Amniotic epithelial cell (primary cell): ENCODE results near the gene SNRNP200.

Source experiments
- DNase-seq: peaks from one replicate; pipeline ENCODE4 v3.0.0-alpha.2; 2010; ENCODE audit warnings: low read depth

The SNRNP200 gene

GRCh38 chr2:96251721-96252292, 53.5 kb downstream of the SNRNP200 start:
- peak; percentile 95 for DNase-seq

DNA sequence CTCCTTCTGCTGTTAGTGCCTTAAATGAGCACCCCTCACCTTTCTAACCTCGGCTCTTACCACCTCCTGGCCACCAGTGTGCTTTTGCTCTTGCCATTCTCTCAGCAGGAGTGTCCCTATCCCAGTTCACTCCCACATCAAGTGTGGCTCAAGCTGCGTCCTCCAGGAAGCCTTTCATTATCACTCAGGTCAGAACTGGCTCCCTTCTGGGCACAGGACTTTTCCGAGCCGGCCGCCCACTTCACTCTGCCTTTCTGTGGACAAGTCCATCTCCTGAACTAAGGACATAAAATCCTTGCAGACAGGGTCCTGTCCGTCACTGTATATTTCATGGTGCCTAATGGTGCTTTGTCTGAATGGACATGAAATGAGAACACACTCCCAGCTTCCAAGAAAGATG, 55.2 kb downstream of the SNRNP200 start:
- no peak for DNase-seq

- no peak for DNase-seq
Observed at GRCh38 chr2:96249654-96250053, 55.7 kb downstream of the SNRNP200 start.

- DNase-seq = no peak
Observed at GRCh38 chr2:96248624-96249023, 56.7 kb downstream of the SNRNP200 start.

DNA sequence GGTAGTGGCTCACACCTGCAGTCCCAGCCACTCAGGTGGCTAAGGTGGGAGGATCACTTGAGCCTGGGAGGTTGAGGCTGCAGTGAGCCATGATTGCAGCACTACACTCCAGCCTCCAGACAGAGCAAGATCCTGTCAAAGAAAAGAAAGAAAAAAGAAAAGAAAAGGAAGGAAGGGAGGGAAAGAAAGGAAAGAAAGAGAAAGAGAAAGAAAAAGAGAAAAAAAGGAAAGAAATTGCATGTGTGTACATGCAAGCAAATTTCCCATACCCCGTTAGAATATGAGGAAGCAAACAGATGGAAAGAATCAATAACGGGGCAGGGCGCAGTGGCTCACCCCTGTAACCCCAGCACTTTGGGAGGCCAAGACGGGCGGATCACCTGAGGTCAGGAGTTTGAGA, 57.5 kb downstream of the SNRNP200 start:
- DNase-seq = no peak

DNA sequence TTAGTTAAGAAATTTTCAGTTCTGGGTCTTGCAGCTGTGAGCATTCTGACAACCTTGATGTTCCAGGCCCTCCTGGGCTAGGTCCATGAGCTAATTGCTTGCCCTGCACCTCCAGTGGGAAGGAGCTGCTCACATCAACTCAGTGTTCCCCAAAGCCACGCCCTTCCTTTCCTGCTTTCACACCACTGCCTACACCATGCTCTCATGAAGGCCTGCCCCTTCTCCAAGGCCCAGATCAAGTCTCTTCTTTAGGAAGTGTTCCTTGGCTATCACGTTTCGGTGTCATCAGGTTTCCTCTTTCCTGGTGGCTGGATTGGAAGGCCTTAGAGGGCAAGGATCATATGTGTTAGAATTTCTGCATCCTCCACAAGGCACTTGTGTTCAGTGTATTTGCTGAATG, 58.3 kb downstream of the SNRNP200 start:
- no peak for DNase-seq

DNA sequence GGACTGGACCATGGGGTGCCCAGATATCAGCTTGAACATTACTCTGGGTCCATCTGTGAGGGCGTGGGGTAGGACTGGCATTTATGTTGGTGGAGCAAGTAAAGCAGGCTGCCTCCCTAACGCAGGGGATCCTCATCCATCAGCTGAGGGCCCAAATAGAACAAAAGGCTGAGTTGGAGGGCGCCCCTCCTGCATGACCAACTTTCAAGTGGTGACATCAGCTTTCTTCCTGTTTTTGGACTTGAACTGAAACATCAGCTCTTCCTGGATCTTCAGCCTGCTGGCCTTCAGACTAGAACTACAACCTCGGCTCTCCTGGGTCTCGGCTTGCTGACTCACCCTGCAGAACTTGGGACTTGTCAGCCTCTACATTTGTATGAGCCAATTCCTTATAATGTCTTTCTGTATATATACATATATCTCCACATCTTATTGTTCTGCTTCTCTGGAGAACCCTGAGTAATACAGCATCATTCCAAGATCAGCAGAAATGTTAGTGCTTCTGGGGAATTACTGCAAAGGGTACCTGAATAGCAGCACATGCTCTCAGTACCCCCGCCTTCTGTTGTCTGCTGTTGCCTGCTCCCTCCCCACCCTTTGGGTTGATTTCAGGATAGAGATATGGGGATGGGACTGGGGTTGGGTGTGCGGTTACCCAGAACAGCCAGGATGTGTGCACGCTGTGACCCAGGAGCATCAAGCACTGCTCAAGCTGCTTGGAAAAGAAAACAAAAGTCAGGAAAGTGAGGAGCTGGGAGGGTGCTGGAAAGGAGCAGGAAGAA, 59.5 kb downstream of the SNRNP200 start:
- DNase-seq = peak; percentile 29

- no peak for DNase-seq
Observed at GRCh38 chr2:96243843-96244242, 61.5 kb downstream of the SNRNP200 start.

DNA sequence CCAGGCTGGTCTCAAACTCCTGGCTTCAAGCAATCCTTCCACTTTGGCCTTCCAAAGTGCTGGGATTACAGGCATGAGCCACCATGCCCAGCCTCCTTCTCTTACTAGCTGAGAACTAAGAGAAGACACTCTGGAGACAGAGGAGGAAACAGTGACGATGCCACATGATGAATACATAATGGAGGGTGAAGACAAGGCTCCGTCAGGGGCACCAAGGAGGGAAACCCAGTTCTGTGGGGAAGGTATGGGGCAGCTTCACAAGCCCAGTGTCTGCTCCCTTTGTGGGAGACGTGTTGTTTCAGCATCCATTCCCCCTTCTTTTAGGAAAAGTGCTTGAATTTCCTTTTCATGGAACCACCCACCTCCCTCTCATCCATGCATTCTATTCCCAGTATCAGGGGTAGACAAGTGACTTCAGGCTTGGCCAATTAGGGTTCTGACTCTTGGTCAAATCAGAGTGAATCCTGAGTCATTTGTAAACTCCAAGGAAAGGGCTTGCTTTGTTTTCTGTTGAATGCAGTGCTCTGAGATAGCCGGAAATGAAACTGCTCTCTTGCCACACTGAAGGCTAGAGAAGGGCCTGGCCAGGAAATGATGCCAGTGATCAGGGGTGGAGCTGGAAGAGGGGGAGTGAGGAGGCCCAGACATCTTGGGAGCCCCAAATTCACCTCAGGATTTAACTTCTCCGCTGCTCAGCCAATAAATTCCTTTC, 63.3 kb downstream of the SNRNP200 start:
- peak; percentile 62 for DNase-seq

- no peak for DNase-seq
Observed at GRCh38 chr2:96241227-96241626, 64.1 kb downstream of the SNRNP200 start.

DNA sequence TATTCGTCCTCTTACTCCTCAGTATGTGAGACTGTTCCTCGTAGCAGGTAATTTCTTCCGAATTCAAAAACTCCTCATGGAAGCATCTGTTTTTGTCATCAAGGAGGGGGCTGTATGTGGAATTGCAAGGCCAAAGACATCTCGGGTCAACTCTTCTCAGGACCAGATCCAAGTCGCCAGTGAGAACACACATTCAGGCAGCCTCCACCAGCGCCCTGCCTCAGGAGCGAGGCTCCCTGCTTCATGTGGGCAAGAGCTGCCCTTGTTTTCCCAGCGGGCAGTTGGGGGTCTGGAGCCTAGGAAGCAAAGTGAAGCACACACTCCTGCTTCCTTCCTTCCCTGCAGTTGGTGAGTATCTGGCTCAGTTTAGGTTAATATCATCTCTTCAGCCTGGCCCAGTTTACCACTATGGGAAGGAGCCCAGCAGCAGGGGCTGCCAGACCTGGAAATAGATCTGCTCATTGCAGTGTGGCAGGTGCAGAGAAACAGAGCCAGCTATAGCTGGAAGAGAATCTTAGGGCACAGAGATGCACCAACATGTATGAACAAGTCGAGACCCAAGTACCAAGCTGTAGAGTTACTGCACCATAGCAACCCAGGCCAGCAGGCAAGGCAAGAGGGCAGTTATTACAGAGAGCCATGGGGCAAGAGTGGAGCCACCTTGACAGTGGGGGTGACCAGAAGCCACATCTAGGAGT, 64.9 kb downstream of the SNRNP200 start:
- DNase-seq = no peak

GRCh38 chr2:96239745-96240264, 65.5 kb downstream of the SNRNP200 start:
- DNase-seq = no peak

- no peak for DNase-seq
Observed at GRCh38 chr2:96239091-96239490, 66.3 kb downstream of the SNRNP200 start.

DNA sequence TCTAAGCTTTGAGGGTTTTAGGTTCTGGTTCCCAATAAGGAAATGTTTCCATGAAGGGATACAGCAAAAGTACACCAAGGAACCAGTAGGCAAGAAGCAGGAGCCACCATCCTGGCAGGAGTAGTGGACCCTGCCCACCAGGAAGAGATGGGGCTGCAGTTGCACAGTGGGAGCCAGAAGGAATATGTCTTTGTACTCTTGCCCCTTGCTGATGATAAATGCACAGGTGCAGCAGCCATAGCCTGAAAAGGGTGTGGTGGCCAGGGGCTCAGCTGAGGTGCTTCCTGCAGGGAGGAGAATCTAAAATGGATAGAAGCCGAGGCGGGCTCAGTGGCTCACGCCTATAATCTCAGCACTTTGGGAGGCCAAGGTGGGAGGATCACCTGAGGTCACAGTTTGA, 67.1 kb downstream of the SNRNP200 start:
- no peak for DNase-seq

DNA sequence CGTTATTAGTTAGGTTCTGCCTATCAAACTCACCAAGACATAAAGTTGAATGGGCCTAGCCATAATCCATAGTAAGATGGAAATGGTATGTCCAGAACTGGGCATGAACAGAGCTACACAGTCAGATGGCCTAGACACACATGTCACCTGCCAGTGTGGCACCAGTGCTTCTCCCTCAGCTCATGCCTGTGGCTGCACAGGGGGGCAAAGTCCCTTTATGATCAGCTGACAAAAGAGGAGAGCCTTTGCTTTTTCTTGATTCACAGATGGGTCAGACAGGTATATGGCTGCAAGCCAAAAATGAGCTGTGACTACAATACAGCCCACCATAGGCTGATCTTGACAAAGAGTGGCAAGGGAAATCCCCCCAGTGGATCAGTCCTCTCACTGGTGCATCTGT, 68.5 kb downstream of the SNRNP200 start:
- DNase-seq = no peak

DNA sequence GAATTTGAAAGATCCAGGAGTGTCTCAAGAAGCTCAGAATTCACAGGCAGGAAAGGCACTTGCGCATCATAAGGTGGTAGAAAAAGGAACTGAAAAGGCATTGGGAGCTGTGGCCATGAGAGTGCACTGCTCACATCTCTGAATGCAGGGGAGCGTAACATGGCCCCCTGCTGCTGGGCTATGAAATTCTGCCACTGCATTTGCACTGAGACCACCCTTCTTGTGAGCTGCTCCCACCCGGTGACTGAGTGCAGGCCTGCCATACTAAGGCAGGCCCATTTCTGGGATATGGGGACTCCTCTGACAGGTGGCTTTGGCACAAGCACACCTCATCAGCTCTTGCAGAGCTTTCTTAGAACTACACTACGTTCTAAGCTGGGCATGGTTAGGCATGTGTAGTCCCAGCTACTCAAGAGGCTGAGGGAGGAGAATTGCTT, 71.4 kb downstream of the SNRNP200 start:
- no peak for DNase-seq

GRCh38 chr2:96233436-96233835, 71.9 kb downstream of the SNRNP200 start:
- no peak for DNase-seq

DNA sequence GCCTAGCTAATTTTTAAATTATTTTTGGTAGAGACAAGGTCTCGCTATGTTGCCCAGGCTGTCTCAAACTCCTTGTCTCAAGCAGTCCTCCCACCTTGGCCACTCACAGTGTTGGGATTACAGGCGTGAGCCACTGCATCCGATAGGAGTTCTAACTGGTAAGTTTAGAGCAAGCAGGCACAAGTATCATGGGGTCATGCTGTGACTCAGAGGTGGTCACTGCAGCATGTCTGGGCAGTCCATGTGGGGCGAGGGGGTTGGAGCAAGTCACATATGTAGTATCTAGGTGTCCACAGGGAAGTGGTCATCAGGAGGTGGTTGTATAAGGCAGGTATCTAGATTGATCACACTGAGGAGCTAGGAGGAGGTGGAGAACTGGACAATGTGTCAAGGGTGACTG, 74.0 kb downstream of the SNRNP200 start:
- no peak for DNase-seq

DNA sequence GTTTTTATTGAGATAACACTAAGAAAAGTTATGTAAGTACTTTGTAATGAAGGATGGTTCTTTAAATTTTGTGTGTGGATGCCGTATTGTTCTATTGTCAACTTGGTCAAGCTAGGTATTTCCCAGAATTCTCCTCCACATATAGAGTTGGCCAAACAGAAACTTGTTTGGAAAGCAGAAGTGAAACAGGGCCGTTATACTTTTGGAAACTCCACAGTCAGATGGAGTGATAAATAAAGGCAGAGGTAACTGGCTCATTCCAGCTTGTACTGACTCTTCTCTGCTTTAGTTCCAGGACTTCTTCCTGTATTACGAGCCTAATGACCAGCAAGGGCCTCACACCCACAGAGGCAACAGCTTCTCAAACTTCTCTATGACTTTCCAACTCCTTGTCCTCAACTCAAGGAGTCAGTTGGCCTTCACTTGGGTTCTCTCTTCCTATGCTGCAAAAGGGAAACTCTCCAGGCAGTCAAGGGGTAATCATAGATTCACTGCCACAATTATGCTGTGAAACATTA, 80.3 kb downstream of the SNRNP200 start:
- no peak for DNase-seq
